ENCODE measurements around the gene GVQW3.

Gene GVQW3

DNA sequence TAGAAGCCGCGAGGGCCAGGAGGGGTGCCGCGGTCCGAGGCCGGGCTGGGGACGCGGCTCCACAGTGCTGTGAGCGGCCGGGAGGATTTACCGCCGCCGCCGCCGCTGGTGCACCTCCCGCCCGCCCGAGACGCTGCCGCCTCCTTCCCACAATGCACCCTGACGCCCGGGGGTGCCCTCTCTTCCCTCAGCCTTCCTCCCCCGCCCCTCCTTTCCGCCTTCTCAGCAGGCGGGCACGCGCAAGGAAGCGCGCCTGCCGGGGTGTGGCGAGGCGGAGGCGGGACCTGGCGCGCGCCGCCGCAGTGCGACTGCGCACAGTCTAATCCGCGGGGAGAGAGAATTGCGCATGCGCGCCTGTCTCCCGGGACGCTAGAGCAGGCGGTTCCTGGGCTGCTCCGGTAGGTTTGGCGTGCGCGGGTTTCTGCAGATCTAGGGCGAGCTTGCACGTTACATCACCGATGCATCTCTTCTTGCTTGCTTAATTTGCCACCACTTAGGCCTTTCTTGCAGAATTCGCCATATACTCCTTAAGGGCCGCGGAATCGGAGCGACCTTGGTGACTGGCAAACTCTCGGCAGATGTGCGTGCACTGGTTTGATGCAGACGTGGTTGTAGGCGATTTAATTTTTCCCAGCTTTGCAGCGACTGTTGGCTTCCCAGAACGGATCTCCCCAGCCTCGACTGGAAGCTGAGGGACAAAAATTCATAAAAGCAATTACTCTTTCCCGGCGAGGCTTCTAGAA is at the start of gene GVQW3, which contains the start of gene THAP12:
GVQW3 (plus strand) TSS at position 347 of the 743 bp plus-strand sequence. CDS start 506 bp downstream, outside the sequence.
THAP12 (minus strand) TSS at position 156 of the 743 bp plus-strand sequence. CDS start 296 bp downstream, outside the sequence.
- peak; percentile 97 for DNase-seq

DNA sequence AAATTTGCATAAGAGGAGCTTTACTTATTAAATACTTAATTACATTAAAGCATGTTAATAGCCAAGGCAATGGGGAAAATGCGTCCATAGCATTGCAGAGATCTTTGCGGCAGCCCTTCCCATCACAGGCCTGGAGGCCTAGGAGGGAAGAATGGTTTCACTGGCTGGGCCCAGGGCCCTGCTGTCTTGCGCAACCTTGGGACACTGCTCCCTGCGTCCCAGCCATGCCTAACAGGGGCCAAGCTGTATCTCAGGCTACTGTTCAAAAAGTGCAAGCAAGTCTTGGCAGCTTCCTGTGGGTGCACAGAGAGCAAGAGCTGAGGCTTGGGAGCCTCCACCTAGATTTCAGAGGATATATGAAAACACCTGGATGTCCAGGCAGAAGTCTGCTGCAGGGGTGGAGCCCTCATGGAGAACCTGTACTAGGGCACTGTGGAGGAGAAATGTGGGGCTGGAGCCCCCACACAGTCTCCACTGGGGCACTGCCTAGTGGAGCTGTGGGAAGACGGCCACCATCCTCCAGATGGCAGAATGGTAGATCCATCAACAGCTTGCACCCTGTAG is 46.2 kb upstream of the GVQW3 start:
- DNase-seq = no peak

DNA sequence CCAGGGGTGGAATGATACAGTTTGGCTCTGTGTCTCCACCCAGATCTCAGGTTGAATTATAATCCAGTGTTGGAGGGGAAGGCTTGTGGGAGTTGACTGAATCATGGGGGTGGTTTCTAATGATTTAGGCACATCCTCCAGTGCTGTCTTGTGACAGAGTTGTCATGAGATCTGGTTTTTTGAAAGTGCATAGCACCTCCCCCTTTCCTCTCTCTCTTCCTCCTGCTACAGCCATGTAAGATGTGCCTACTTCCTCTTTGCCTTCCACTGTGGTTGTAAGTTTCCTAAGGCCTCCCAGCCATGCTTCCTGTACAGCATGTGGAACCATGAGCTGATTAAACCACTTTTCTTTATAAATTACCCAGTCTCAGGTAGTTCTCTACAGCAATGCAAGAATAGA is 45.3 kb upstream of the GVQW3 start:
- DNase-seq = no peak

DNA sequence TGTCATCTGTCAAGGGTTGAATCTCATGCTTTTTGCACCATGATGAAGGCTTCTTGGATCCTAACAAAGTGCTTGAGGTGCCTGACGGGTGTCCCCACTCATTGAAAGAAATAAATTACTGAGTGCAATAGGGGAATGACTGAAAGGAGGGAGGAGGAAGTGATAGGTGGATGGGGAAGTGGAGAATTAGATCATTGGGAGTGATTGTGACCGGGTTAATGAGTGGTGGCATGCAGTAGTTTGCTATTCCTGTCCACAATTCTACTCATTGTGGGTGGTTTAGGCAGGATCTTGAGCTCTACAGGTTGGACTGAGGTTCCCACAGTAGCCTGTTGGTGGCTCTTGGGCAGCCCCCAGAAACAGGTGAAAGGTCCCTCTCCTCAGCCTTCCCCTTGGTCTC is 44.5 kb upstream of the GVQW3 start:
- DNase-seq = no peak

DNA sequence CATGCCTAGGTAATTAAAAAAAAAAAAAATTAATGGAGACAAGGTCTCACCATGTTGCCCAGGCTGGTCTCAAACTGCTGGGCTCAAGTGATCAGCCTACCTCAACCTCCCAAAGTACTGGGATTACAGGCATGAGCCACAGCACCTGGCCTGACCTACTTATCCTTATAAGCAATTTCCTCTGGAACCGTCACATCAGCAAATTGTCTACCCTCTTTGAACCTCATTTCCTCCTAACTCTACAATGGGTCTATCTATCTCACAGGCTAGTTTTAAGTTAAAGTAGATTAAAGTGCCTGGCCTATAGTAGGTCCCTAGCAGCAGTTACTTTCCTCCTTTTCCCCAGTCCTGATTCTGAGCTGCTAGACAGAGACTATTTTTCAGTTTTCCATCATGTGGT is 43.7 kb upstream of the GVQW3 start:
- DNase-seq = no peak

DNA sequence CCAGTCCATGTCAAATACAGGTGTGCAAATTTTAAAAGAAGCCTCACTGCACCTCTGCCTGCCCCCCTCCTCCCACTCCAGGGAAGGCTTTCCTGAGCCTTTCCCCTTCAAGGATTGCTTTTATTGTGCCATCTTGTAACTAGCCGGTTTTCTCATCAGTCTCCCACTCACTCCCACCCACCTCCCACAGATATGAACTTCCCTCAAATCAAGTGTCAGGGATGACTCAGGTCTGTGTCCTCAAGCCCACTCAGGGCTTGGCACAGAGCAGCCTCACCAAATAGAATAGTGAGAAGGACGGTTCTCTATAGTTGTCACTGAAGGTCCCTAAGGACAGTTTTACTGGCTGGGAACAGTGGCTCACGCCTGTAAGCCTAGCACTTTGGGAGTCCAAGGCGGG is 43.2 kb upstream of the GVQW3 start:
- no peak for DNase-seq

DNA sequence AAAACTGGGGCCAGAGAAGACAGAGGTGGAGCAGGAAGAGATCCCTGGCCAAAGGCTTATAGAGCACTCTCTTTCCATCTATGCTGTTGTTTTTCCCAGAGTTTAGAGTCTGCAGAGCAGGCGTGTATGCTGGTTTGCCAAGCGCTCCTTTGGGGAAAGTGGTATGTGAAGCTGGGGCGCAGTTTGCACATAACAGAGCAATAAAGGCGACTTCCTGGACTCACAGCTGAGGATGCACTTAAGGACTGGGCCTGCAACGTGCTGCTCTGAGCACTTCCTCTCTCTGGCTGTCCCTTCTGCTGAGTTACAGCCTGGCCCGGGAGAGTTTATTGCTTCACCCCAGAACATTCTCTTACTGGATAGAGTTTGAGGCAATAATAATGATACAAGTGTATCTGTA is 41.9 kb upstream of the GVQW3 start:
- no peak for DNase-seq

DNA sequence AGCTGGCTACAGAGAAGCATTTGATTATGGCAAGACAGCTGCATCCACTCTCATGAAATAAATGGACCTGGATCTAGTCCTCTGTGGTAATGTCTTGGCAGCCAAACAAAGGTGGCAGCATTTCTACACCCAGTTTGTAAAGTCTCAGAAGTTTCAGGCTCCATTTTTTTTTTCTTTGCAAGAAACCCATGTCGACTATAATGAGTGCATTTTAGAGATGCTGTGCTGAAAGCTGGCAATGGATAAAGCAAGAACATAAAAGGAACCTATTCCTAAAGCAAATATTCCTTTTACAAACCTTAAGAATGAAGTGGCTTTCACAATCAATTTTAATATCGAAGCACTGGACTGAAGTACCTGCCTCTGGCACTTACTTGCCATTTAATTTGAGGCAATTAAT is 33.7 kb upstream of the GVQW3 start:
- DNase-seq = no peak

DNA sequence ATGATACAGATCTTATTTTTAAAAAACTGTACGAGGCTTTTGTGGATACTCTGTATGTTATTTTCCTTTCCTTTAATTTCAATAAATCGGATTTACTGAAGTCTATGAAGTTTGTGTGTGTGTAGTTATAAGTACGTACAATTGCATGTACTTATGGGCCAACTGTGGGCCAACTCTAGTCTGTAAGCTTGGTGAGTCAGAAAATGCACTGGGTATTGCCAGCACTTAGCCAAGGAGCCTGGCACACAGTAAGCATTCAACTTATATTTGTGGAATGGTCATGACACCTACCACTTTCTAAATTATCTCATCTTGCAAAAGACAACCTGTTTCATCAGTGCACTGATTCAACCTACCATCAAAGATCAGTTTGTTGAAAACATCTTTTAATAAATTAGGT is 32.8 kb upstream of the GVQW3 start:
- DNase-seq = no peak

DNA sequence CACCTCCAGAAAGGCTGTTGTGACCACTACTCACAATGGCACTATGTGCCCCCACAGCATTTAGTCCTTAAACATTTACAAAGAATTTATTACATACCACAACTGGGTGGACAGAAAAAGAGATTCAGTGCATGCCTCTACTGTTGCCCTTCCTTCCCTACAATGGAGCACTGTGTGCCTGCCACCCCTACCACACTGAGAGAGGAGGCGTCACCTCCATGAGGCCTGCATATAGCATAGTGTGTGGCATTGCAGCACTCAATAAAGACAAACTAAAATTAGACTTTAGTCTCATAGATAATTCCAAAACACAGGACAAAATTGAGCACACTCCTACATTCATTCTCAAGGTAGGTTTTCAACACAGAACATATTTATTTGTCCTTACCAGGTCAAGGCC is 26.0 kb upstream of the GVQW3 start:
- no peak for DNase-seq

DNA sequence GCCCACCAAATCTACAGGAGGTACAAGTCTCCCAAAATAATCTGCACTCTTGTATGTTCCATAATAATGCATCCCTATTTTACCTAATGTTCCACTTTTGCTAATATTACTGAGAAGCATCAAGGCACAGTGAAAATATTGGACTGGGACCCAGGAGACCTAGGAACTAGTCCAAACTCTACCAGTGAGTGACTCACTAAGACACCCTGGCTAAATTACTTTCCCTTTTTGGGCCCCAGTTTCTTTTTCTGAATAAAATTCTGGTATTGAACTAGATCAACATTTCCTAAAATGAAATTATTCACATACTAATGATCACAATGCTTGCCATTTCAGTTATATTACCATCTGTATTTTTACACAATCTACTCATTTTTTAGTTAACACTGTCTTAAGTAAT is 19.7 kb upstream of the GVQW3 start:
- no peak for DNase-seq

DNA sequence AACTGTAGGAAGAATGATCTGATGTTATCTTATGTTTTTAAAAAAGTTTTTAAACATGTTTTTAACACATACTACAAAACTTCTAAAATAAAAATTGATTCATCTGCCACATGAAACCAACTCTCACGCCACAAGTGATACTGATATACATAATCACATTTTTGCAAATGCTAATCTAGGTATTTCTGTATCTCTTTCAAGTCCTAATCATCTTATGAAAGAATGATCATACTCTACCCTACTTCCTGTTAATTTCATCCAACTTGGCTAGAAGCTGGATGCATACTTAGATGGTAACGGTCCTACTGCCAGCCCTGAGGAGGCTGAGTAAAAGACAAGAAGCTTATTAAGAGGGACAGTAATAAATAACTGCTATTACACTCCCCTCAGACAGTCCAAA is 19.3 kb upstream of the GVQW3 start:
- DNase-seq = no peak

DNA sequence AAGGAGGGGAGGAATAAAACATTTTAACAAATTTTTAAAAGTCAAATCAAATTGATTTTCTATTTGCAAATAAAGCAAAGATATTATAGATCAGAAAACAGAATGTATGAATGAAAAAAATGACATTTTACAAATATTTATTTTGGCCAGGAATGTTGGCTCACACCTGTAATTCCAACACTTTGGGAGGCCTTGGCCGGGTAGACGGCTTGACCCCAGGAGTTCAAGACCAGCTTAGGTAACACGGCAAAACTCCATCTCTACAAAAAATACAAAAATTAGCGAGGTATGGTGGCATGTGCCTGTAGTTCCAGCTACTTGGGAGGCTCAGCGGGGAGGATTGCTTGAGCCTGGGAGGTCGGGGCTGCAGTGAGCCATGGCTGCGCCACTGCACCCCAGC is 18.4 kb upstream of the GVQW3 start:
- DNase-seq = no peak

DNA sequence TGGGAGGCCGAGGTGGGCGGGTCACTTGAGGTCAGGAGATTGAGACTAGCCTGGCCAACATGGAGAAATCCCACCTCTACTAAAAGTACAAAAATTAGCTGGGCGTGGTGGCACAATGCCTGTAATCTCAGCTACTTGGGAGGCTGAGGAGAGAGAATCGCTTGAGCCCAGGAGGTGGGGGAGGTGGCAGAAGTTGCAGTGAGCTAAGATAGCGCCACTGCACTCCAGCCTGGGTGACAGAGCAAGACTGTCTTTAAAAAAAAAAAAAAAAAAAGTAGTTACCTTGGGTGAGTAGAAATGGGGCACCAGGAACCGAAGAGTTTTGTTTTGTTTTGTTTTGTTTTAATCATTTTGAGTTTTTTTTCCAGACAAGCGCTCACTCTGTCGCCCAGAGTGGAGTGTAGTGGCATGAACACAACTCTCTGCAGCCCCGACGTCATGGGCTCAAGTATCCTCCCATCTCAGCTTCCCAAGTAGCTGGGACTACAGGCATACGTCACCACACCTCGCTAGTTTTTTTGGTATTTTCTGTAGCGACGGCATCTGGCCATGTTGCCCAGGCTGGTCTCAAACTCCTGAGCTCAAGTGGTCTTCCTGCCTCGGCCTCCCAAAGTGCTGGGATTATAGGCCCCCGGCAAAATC is 16.0 kb upstream of the GVQW3 start:
- no peak for DNase-seq

DNA sequence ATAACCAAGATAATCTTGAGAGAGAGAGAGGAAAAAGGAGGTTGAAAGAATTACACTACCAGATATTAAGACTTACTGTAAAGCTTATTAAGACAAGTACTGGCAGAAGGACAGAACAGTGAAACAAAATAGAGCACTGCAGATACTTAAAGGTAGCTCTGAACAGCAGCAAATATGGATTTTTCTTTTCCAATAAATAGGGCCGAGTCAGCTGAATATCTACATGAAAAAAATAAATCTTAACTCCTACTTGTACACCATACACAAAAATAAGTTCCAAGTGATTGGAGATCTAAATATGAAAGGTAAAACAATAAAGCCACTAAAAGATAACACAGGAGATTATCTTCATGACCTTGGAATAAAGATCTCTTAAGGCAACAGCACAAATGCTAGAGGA is 12.6 kb upstream of the GVQW3 start:
- no peak for DNase-seq

DNA sequence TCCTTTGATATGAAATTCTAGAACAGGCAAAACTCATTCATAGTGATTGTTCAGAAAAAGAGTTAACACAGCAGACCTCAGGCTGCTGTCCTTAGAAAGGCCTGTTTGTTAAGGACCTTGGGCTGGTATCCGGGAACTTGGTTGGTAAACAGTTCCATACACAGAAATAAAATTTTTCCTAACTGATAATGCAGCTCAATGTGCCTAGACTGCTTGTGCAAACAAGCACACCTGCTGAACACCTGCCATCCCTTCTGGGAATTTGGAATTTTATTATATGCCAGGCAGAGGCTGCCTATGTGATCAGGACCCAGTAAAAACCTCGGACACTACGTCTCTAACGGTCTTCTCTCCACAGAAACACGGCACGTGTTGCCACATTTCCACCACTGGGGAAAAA is 11.7 kb upstream of the GVQW3 start:
- DNase-seq = peak; percentile 37

DNA sequence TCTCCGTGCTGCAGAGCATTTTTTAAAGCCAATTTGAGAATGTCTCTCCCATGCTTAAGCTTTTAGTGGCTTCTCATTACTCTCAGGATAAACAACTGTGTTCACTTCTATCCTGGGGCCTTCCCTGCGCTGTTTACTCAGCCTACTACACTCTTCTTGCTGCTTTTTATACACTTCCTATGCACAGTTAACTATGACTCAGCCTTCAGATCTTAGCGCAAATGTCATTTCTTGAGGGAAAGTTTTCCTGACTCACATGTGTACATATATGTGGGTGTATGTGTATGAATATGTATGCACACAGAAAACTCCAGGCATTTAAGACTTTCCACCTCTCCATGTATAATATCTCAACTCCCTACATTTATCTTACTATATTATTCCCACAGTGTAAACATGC is 10.0 kb upstream of the GVQW3 start:
- no peak for DNase-seq

DNA sequence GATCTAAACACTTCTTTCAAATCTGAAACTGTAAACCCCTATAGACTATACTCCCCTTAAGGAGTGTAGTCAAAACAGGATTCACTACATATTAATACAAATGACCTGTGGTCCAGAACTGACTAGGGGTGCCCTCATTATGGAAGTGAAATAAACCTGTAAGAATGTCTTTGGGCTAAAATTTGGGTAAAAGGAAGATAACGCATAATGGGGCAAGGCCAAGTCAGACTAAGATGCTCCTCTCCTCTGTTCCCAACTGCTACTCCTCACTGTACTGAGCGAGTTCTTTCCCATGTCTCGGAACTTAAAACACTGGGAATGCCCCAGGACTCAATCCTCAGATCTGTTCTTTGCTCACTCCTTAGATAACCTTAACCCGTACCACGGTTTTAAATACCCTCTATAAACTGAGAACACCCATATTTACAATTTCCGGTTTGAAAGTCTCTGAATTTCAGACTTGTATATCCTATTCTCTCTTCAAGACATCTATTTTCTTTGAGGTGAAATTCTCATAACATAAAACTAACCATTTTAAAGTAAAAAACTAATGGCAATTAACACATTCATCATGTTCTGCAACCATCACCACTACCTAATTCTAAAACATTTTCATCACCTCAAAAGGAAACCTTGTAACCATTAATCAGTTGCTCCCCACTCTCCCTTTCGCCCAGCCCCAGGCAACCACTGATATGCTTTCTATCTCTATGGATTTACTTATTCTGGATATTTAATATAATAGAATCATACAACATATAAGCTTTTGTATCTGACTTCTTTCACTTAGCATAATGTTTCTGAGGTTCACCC is 4.2 kb upstream of the GVQW3 start:
- DNase-seq = no peak

DNA sequence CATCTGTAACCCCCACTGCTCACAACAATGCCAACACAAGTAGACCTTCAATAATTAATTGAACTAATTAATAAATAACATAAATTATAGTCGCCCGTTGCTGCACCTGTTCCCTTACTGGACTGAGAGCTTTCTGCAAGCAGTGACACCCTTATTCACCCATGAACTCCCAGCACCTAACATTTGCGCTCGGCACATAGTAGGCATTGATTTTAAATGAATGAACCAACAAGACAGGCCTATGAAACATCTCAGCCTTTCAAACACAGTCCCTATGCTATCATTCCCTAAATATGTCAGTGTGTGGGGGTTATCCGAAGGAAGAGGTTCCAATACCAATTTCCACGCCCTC is 1.3 kb upstream of the GVQW3 start:
- no peak for DNase-seq

DNA sequence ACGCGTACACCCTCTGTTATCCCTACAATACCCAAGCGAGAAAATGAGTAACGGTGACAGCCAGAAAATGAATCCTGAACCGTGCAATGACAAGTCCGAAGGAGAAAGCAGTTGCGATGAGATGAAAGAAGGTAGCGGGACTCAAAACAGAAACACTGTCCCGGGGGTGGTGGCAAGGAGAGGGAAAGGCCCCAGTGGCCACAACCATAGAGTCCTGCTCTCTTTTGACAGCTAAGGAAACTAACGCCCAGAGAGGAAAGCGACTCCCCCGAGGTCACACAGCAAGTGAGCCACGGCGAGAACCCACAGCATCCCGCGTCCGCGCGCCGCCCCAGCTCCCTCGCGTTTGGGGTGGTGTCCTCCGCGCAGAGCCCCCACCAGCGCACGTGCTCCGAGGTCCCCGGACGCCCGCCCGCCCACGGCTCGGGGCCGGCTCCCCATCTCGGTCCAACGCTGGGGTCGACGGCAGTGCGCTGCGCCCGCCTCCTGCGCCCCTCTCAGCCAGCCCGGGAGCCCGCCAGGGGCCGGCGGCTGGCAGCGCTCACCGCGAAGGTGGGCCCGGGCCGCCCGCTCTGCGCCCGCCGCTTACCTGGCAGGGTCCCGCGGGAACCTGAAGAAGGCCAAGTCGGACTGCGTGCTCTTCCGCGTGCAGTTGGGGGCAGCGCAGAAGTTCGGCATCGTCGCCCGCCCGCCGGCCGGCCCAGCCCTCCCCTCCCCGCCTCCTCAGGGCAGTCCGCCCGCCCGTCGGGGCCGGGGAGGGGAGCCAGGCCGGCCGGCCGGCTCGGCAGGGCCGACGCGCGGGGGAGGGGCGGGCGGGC is 755 bp upstream of the GVQW3 start:
- DNase-seq = no peak

DNA sequence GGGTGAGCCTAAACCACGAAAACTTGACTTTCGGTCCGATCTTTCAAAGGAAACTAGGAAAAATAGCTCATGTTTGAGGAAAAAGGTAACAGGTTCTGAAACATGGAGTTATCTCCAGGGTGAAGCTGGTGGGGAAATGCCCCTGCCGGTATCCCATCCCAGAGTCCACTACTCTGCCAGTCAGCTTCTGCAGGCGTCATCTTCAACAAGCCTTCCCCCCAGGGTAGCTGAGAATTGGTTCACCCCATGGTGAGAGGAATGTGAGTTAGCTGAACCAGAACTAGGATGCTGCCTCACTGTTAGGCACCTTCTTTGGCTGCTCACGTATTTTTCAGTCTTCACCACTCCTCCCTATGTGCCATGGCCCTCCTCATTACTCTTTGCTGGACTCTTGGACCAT is 1.1 kb downstream of the GVQW3 start:
- DNase-seq = no peak

DNA sequence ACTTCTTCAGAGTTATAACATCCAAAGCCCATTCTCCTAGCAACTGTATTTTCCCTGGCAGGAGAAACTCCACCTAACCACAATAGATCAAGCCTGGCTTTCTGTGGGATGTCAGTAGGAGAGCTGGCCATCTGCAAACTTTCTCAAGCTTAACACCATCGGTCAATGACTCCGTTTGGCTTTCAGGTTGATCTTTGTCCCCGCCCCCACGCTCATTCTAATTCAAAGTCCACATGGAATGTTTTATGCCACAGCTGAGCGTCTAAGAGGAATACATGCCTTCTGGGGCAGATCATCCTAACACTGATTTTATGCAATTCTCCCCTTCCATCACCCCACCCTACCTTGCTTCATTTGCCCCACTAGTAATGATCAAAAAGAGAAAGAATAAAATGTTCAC is 4.8 kb downstream of the GVQW3 start:
- no peak for DNase-seq

DNA sequence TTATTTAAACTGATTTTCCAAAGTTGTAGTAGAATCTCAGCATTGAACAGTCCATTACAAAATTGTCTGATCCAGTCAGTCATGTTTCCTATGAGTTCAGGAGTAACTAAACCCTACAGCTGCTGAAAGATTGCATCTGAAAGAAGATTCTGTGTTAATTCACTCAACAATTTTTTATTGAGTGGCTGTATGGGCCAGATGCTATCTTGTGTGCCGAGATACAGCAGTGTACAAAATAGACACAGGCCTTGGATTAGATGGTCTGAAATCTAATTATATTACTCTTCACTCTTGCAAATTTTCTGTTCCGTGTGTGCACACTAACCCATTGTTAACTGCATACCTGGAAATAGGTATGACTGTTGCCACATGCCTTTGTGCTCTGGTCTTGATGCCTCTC is 7.3 kb downstream of the GVQW3 start:
- no peak for DNase-seq

Data from NCI-H2029 (cell line).